GM19193 (cell line): ENCODE measurements around the gene MAFB.

Experiments used
- POLR2A ChIP-seq: IDR thresholded peaks from 4 replicates; pipeline ENCODE4 v1.6.1; 2011; ENCODE audit not compliant: insufficient read depth, insufficient read length; ENCODE audit errors: extremely low read depth

Gene MAFB

GRCh38 chr20:40663304-40663790, 25.7 kb downstream of the MAFB start:
- TF ChIP-seq POLR2A = no peak

GRCh38 chr20:40659567-40659966, 29.5 kb downstream of the MAFB start:
- TF ChIP-seq POLR2A = no peak

- no peak for TF ChIP-seq POLR2A
Measured at GRCh38 chr20:40658509-40658908, 30.5 kb downstream of the MAFB start.

GRCh38 chr20:40657526-40657925, 31.5 kb downstream of the MAFB start:
- no peak for TF ChIP-seq POLR2A

GRCh38 chr20:40655451-40655850, 33.6 kb downstream of the MAFB start:
- TF ChIP-seq POLR2A = no peak

- TF ChIP-seq POLR2A = no peak
Measured at GRCh38 chr20:40654876-40655275, 34.2 kb downstream of the MAFB start.

GRCh38 chr20:40652441-40652987, 36.5 kb downstream of the MAFB start:
- no peak for TF ChIP-seq POLR2A

- TF ChIP-seq POLR2A = no peak
Measured at GRCh38 chr20:40651151-40651550, 37.9 kb downstream of the MAFB start.

- TF ChIP-seq POLR2A = no peak
Measured at GRCh38 chr20:40650707-40651106, 38.3 kb downstream of the MAFB start.

GRCh38 chr20:40648210-40649072, 40.6 kb downstream of the MAFB start:
- no peak for TF ChIP-seq POLR2A

- no peak for TF ChIP-seq POLR2A
Measured at GRCh38 chr20:40646813-40647212, 42.2 kb downstream of the MAFB start.

- no peak for TF ChIP-seq POLR2A
Measured at GRCh38 chr20:40646361-40646760, 42.7 kb downstream of the MAFB start.

- no peak for TF ChIP-seq POLR2A
Measured at GRCh38 chr20:40644863-40645262, 44.2 kb downstream of the MAFB start.

- no peak for TF ChIP-seq POLR2A
Measured at GRCh38 chr20:40643891-40644290, 45.1 kb downstream of the MAFB start.

- no peak for TF ChIP-seq POLR2A
Measured at GRCh38 chr20:40641809-40642208, 47.2 kb downstream of the MAFB start.

GRCh38 chr20:40641202-40641601, 47.8 kb downstream of the MAFB start:
- no peak for TF ChIP-seq POLR2A

GRCh38 chr20:40640667-40641066, 48.4 kb downstream of the MAFB start:
- no peak for TF ChIP-seq POLR2A

GRCh38 chr20:40639676-40640355, 49.2 kb downstream of the MAFB start:
- TF ChIP-seq POLR2A = no peak
